ENCODE data around the gene SGSM2.

DNA sequence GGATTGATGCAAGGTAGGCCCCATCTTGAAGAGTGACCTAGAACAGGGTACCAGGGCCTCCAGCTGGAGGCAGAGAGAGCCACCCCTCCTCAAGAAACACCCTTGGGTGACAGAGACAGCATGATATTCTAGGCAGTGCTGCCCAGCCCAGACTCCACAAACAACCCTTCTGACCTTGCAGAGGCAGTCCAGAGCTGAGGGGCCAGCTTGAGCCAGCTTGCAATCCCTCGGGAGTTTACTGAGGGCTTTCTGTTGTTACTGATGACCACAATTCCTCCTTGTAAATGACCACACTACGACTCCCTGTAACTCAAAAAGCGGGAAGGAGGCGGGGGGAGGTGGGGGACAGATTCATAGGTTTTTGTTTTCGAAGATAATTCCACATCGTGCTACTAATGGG, 82.2 kb downstream of the SGSM2 start:
- TF ChIP-seq, protein P1, sequence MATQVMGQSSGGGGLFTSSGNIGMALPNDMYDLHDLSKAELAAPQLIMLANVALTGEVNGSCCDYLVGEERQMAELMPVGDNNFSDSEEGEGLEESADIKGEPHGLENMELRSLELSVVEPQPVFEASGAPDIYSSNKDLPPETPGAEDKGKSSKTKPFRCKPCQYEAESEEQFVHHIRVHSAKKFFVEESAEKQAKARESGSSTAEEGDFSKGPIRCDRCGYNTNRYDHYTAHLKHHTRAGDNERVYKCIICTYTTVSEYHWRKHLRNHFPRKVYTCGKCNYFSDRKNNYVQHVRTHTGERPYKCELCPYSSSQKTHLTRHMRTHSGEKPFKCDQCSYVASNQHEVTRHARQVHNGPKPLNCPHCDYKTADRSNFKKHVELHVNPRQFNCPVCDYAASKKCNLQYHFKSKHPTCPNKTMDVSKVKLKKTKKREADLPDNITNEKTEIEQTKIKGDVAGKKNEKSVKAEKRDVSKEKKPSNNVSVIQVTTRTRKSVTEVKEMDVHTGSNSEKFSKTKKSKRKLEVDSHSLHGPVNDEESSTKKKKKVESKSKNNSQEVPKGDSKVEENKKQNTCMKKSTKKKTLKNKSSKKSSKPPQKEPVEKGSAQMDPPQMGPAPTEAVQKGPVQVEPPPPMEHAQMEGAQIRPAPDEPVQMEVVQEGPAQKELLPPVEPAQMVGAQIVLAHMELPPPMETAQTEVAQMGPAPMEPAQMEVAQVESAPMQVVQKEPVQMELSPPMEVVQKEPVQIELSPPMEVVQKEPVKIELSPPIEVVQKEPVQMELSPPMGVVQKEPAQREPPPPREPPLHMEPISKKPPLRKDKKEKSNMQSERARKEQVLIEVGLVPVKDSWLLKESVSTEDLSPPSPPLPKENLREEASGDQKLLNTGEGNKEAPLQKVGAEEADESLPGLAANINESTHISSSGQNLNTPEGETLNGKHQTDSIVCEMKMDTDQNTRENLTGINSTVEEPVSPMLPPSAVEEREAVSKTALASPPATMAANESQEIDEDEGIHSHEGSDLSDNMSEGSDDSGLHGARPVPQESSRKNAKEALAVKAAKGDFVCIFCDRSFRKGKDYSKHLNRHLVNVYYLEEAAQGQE (IDR thresholded peaks at IDR 0.05; ENCODE audit: low read depth): no peak
- TF ChIP-seq TEAD4 (IDR thresholded peaks at IDR 0.05): no peak
- TF ChIP-seq NFIC (IDR thresholded peaks at IDR 0.05): no peak
- no peak for TF ChIP-seq YY1 (IDR thresholded peaks at IDR 0.05; ENCODE audit: low read depth)
- TF ChIP-seq CEBPB (IDR thresholded peaks at IDR 0.05): no peak
- no peak for TF ChIP-seq FOXM1 (IDR thresholded peaks at IDR 0.05; ENCODE audit: borderline replicate concordance, low read depth)
- TF ChIP-seq EGR1 (IDR thresholded peaks at IDR 0.05): no peak
- no peak for TF ChIP-seq MAX (IDR thresholded peaks at IDR 0.05)
- no peak for TF ChIP-seq EP300 (IDR thresholded peaks at IDR 0.05; ENCODE audit: borderline replicate concordance)

All from Ishikawa (cell line).